GM21528 (cell line): ENCODE measurements around the gene GIMAP4.
"Not testable (repeated sequence)": the region's sequence is repeated elsewhere in the genome, so short reads cannot be mapped to it uniquely, and the experiment has no call there.

Source experiments
- ATAC-seq: cut with Tn5 transposase; IDR thresholded peaks from one replicate; pipeline ENCODE4 v1.9.1; 2021; ENCODE audit warnings: mild to moderate bottlenecking, moderate library complexity; ENCODE audit not compliant: unreplicated experiment, low FRiP score

GIMAP4 gene

GRCh38 chr7:150579979-150580637 is 12.9 kb downstream of the GIMAP4 start:
- not testable (repeated sequence) for ATAC-seq

- ATAC-seq = no peak
These were observed 13.6 kb downstream of the GIMAP4 start for GRCh38 chr7:150580638-150581394.

GRCh38 chr7:150585199-150585598 is 18.0 kb downstream of the GIMAP4 start:
- ATAC-seq = no peak

- no peak for ATAC-seq
These were observed 19.0 kb downstream of the GIMAP4 start for GRCh38 chr7:150586068-150586784.

- no peak for ATAC-seq
These were observed 19.6 kb downstream of the GIMAP4 start for GRCh38 chr7:150586785-150587152.

- ATAC-seq = no peak
These were observed 20.4 kb downstream of the GIMAP4 start for GRCh38 chr7:150587551-150587950.

GRCh38 chr7:150594805-150595204 is 27.6 kb downstream of the GIMAP4 start:
- no peak for ATAC-seq

- ATAC-seq = no peak
These were observed 28.2 kb downstream of the GIMAP4 start for GRCh38 chr7:150595361-150595760.

- not testable (repeated sequence) for ATAC-seq
These were observed 36.4 kb downstream of the GIMAP4 start for GRCh38 chr7:150603600-150603999.

GRCh38 chr7:150610233-150610632 is 43.0 kb downstream of the GIMAP4 start:
- ATAC-seq = no peak

GRCh38 chr7:150612925-150613324 is 45.7 kb downstream of the GIMAP4 start:
- ATAC-seq = no peak

GRCh38 chr7:150613880-150614279 is 46.7 kb downstream of the GIMAP4 start:
- no peak for ATAC-seq

- ATAC-seq = not testable (repeated sequence)
These were observed 47.2 kb downstream of the GIMAP4 start for GRCh38 chr7:150614426-150614825.

- not testable (repeated sequence) for ATAC-seq
These were observed 48.1 kb downstream of the GIMAP4 start for GRCh38 chr7:150615221-150615755.

- no peak for ATAC-seq
These were observed 52.9 kb downstream of the GIMAP4 start for GRCh38 chr7:150620061-150620460.

- ATAC-seq = no peak
These were observed 53.6 kb downstream of the GIMAP4 start for GRCh38 chr7:150620617-150621371.

GRCh38 chr7:150621376-150621775 is 54.2 kb downstream of the GIMAP4 start:
- no peak for ATAC-seq
